ENCODE measurements around the gene MNX1. TPM values are rescaled to one million over a fixed set of nuclear protein-coding genes. Genes with fewer than 3 reads are reported as not detected.

MNX1 gene
- polyA plus RNA-seq, 1 experiment: not detected

DNA sequence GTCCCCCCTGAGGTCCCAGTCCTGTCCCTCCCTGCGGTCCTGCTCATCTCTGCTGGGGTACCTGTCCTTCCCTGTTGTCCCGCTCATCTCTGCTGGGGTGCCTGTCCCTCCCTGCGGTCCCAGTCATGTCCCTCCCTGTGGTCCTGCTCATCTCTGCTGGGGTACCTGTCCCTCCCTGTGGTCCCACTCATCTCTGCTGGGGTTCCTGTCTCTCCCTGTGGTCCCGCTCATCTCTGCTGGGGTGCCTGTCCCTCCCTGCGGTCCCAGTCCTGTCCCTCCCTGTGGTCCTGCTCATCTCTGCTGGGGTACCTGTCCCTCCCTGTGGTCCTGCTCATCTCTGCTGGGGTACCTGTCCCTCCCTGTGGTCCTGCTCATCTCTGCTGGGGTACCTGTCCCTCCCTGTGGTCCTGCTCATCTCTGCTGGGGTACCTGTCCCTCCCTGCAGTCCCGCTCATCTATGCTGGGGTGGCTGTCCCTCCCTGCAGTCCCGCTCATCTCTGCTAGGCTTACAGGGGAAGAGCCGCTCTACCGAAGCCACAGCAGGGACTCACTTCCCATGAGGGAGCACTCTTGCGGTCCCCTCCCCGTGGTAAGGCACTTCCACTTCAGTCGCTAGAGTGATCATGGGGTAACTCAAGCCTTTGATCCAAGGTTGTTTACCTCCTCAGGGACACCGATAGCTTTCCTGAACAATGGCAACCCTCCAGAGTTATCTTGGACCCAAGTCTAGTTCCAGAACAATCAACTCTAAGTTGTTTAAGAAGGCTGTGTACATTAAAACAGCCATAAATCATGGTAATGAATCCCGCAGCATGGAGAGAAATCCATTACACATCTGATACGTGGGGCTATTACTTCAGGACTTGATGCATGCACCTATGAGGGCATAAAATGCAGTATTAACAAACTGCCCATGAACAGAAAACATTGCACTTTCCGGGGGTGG lies 46.8 kb upstream of the MNX1 start:
- DNase-seq (ENCODE audit: low read depth, low spot score): no peak
- Histone ChIP-seq H3K9me3 (ENCODE audit: control insufficient read depth, insufficient read depth, low read length) (no peaks in the 10 kb centered on the region), H3K27me3 (ENCODE audit: control insufficient read depth, insufficient read depth, low read length) (peaks cover 4% of the 10 kb centered on the region), H3K27ac (ENCODE audit: low read depth, low read length) (no peak overlapping the region), H3K4me3 (ENCODE audit: low read depth, low read length) (no peak overlapping the region)
- TF ChIP-seq, protein P1, sequence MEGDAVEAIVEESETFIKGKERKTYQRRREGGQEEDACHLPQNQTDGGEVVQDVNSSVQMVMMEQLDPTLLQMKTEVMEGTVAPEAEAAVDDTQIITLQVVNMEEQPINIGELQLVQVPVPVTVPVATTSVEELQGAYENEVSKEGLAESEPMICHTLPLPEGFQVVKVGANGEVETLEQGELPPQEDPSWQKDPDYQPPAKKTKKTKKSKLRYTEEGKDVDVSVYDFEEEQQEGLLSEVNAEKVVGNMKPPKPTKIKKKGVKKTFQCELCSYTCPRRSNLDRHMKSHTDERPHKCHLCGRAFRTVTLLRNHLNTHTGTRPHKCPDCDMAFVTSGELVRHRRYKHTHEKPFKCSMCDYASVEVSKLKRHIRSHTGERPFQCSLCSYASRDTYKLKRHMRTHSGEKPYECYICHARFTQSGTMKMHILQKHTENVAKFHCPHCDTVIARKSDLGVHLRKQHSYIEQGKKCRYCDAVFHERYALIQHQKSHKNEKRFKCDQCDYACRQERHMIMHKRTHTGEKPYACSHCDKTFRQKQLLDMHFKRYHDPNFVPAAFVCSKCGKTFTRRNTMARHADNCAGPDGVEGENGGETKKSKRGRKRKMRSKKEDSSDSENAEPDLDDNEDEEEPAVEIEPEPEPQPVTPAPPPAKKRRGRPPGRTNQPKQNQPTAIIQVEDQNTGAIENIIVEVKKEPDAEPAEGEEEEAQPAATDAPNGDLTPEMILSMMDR (IDR thresholded peaks at IDR 0.05; ENCODE audit: low read depth, low read length): no peak
- ChIA-PET CTCF (no interaction called here), POLR2A (no interaction called here)

DNA sequence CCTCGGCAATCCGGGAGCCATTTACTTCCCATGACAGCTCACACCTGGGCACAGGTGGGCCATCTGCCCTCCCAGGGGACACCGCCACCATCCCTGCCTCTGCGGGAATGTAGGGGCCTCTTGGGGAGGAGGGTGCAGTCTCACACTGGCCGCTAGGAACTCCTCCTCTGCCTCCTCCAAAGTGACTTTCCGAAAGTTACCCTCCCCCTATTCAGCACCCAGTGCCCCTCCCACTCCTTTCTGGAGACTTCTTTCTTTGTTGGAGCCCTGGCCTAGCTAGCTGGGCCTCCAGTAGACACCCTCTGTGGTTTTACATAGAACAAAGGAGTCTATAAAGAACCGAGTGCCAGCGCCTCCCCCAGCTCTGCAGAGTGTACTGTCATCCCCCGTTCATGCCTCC lies 45.8 kb upstream of the MNX1 start:
- Histone ChIP-seq H3K27me3 (ENCODE audit: control insufficient read depth, insufficient read depth, low read length) (peaks cover 4% of the 10 kb centered on the region), H3K4me3 (ENCODE audit: low read depth, low read length) (no peak overlapping the region), H3K27ac (ENCODE audit: low read depth, low read length) (no peak overlapping the region), H3K9me3 (ENCODE audit: control insufficient read depth, insufficient read depth, low read length) (no peaks in the 10 kb centered on the region)
- ChIA-PET CTCF (no interaction called here), POLR2A (no interaction called here)
- no peak for DNase-seq (ENCODE audit: low read depth, low spot score)
- TF ChIP-seq, protein P1 (IDR thresholded peaks at IDR 0.05; ENCODE audit: low read depth, low read length): no peak

DNA sequence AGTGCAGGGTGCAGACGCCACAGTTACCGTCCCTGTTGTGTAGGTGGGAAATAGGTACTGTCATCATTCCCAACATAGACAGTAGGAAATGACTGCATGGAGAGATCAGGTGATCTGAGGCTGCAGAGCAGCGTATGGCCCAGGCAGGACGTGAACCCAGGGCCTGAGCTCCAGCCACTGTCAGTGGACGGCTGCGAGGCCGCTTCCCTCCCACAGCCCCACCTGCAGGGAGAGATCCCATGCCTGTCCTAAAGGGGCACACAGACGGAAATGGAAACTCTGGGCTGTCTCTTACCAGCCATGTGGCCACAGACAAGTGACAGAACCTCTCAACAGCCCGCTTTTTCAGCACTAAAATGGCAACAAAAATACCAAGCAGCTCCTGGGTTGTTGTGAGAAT lies 44.5 kb upstream of the MNX1 start:
- Histone ChIP-seq H3K27ac (ENCODE audit: low read depth, low read length) (no peak overlapping the region), H3K4me3 (ENCODE audit: low read depth, low read length) (no peak overlapping the region), H3K27me3 (ENCODE audit: control insufficient read depth, insufficient read depth, low read length) (peaks cover 4% of the 10 kb centered on the region), H3K9me3 (ENCODE audit: control insufficient read depth, insufficient read depth, low read length) (no peaks in the 10 kb centered on the region)
- DNase-seq (ENCODE audit: low read depth, low spot score): no peak
- TF ChIP-seq, protein P1 (IDR thresholded peaks at IDR 0.05; ENCODE audit: low read depth, low read length): no peak
- ChIA-PET CTCF (no interaction called here), POLR2A (no interaction called here)

DNA sequence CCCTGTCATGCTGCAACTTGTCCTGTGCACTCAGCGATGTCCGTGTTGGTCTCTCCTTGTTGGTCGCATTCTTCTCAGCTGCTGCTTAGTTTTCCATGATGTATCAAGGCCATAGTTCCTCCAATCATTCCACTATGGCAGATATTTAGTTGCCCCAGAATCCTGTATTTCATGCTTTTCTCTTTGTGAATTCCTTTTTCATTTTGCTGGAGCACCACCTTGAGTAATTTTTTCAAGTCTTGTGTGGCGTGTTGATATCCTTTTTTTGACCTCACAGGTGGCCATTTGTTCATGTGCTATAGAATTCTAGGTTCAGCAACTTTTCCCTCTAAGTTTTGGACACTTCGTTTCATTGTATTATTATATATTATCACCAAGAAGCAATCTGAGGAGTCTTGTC lies 42.7 kb upstream of the MNX1 start:
- Histone ChIP-seq H3K9me3 (ENCODE audit: control insufficient read depth, insufficient read depth, low read length) (no peaks in the 10 kb centered on the region), H3K4me3 (ENCODE audit: low read depth, low read length) (no peak overlapping the region), H3K27me3 (ENCODE audit: control insufficient read depth, insufficient read depth, low read length) (no peaks in the 10 kb centered on the region), H3K27ac (ENCODE audit: low read depth, low read length) (no peak overlapping the region)
- ChIA-PET POLR2A (no interaction called here), CTCF (no interaction called here)
- no peak for DNase-seq (ENCODE audit: low read depth, low spot score)
- TF ChIP-seq, protein P1 (IDR thresholded peaks at IDR 0.05; ENCODE audit: low read depth, low read length): no peak

DNA sequence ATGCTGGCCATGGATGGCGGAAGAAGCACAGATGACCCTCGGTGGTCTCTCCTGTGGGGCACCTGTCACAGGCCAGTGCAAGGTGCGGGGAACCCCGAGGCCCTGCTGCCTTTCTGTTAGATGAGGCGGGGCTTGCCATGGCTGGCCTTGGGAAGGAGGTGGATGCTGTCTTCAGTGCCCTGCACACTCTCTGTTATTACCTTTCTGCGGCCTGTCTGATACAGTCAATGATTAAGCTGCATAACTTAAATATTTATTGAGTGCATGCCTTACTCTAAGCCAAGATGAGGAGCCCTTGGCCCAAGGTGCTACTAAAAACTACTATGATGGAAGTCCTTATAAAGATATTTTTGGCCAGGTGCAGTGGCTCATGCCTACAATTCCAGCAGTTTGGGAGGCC lies 36.7 kb upstream of the MNX1 start:
- CTCF ChIA-PET: no interaction called here
- POLR2A ChIA-PET: no interaction called here
- H3K27me3 ChIP-seq (ENCODE audit: control insufficient read depth, insufficient read depth, low read length): peaks cover 3% of the 10 kb centered on the region
- TF ChIP-seq, protein P1 (IDR thresholded peaks at IDR 0.05; ENCODE audit: low read depth, low read length): no peak
- no peak overlapping the region for H3K27ac ChIP-seq (ENCODE audit: low read depth, low read length)
- no peaks in the 10 kb centered on the region; the same call in 1 of the 2 replicates for H3K9me3 ChIP-seq (ENCODE audit: control insufficient read depth, insufficient read depth, low read length)
- DNase-seq (ENCODE audit: low read depth, low spot score): no peak
- no peak overlapping the region for H3K4me3 ChIP-seq (ENCODE audit: low read depth, low read length)
